Measurements from ENCODE around the gene BORCS5. TPM values are rescaled to one million over a fixed set of nuclear protein-coding genes. Genes with fewer than 3 reads are reported as not detected.

Gene BORCS5
- total RNA-seq, 1 donor from 2014 or later = 22.7 TPM

- no peaks in the 10 kb centered on the region for H3K9me3 Mint-ChIP-seq
- H3K36me3 Mint-ChIP-seq (ENCODE audit: low read depth) = peaks cover 16% of the 10 kb centered on the region
- no peaks in the 10 kb centered on the region for H3K27me3 Mint-ChIP-seq
- peaks cover 3% of the 10 kb centered on the region for H3K4me1 Mint-ChIP-seq
- no peak for TF ChIP-seq CTCF (IDR thresholded peaks at IDR 0.05)
- DNase-seq (no peak), ATAC-seq (ENCODE audit: low read depth) (no peak)
- H3K27ac Mint-ChIP-seq = no peak overlapping the region
- CTCF ChIA-PET = no interaction called here
- POLR2A ChIA-PET = no interaction called here
- intact Hi-C loops (cut with micrococcal nuclease) = no loop called here
- no peak overlapping the region for H3K4me3 Mint-ChIP-seq
Measured at GRCh38 chr12:12447837-12448236, 91.0 kb downstream of the BORCS5 start.

GRCh38 chr12:12449533-12450025 is 92.7 kb downstream of the BORCS5 start:
- Mint-ChIP-seq H3K9me3 (no peaks in the 10 kb centered on the region), H3K27me3 (no peaks in the 10 kb centered on the region), H3K4me3 (no peak overlapping the region), H3K36me3 (ENCODE audit: low read depth) (peaks cover 15% of the 10 kb centered on the region), H3K27ac (no peak overlapping the region), H3K4me1 (no peaks in the 10 kb centered on the region)
- ATAC-seq (ENCODE audit: low read depth) = no peak
- POLR2A ChIA-PET = no interaction called here
- CTCF ChIA-PET = no interaction called here
- TF ChIP-seq CTCF (IDR thresholded peaks at IDR 0.05) = no peak
- no peak for DNase-seq
- intact Hi-C loops (cut with micrococcal nuclease) = no loop called here

- H3K4me1 Mint-ChIP-seq = no peaks in the 10 kb centered on the region
- H3K9me3 Mint-ChIP-seq = no peaks in the 10 kb centered on the region
- POLR2A ChIA-PET = no interaction called here
- CTCF ChIA-PET = no interaction called here
- intact Hi-C loops (cut with micrococcal nuclease) = no loop called here
- no peak for ATAC-seq (ENCODE audit: low read depth)
- no peaks in the 10 kb centered on the region for H3K27me3 Mint-ChIP-seq
- peaks cover 15% of the 10 kb centered on the region for H3K36me3 Mint-ChIP-seq (ENCODE audit: low read depth)
- no peak overlapping the region for H3K27ac Mint-ChIP-seq
- H3K4me3 Mint-ChIP-seq = no peak overlapping the region
- DNase-seq = no peak
- no peak for TF ChIP-seq CTCF (IDR thresholded peaks at IDR 0.05)
Measured at GRCh38 chr12:12450043-12450471, 93.2 kb downstream of the BORCS5 start.

GRCh38 chr12:12451098-12451497 is 94.2 kb downstream of the BORCS5 start:
- H3K27ac Mint-ChIP-seq = no peak overlapping the region
- ChIA-PET CTCF (no interaction called here), POLR2A (no interaction called here)
- no peaks in the 10 kb centered on the region for H3K4me1 Mint-ChIP-seq
- H3K36me3 Mint-ChIP-seq (ENCODE audit: low read depth) = peaks cover 15% of the 10 kb centered on the region
- intact Hi-C loops (cut with micrococcal nuclease) = no loop called here
- H3K27me3 Mint-ChIP-seq = no peaks in the 10 kb centered on the region
- H3K4me3 Mint-ChIP-seq = no peak overlapping the region
- ATAC-seq (ENCODE audit: low read depth) (no peak), DNase-seq (no peak)
- TF ChIP-seq CTCF (IDR thresholded peaks at IDR 0.05) = no peak
- H3K9me3 Mint-ChIP-seq = no peaks in the 10 kb centered on the region

GRCh38 chr12:12452326-12452902 is 95.5 kb downstream of the BORCS5 start:
- no peak overlapping the region for H3K4me3 Mint-ChIP-seq
- no peaks in the 10 kb centered on the region for H3K4me1 Mint-ChIP-seq
- no peaks in the 10 kb centered on the region for H3K27me3 Mint-ChIP-seq
- DNase-seq (no peak), ATAC-seq (ENCODE audit: low read depth) (no peak)
- ChIA-PET CTCF (no interaction called here), POLR2A (interaction anchor here (0.6 kb wide), 1 partner anchor 27 kb away, joined by 3 read pairs; no protein-coding TSS in a partner anchor)
- no peak for TF ChIP-seq CTCF (IDR thresholded peaks at IDR 0.05)
- H3K36me3 Mint-ChIP-seq (ENCODE audit: low read depth) = peaks cover 9% of the 10 kb centered on the region
- H3K27ac Mint-ChIP-seq = no peak overlapping the region
- H3K9me3 Mint-ChIP-seq = no peaks in the 10 kb centered on the region
- intact Hi-C loops (cut with micrococcal nuclease) = no loop called here
